ENCODE data around the gene TMPRSS11E.
"Not testable (repeated sequence)": the region's sequence is repeated elsewhere in the genome, so short reads cannot be mapped to it uniquely, and the experiment has no call there.

TMPRSS11E gene

DNA sequence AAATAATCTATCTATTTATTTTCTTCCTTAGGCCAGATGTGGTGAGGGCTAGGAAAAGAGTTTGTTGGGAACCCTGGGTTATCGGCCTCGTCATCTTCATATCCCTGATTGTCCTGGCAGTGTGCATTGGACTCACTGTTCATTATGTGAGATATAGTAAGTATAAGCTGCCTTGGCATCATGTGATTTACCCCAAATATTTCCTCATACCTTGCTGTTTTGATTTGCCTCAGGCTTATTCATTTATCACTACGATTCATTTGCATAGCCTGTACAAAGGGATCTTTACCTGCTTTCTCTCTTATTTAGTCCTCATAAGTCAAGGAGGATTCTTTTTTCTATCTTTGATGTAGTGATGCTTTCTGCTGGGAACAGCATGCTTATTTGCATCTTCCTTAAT, 14.5 kb downstream of the TMPRSS11E start:
- DNase-seq (ENCODE audit: low read depth), result no peak

GRCh38 chr4:68462691-68463090, 15.4 kb downstream of the TMPRSS11E start:
- no peak for DNase-seq (ENCODE audit: low read depth)

DNA sequence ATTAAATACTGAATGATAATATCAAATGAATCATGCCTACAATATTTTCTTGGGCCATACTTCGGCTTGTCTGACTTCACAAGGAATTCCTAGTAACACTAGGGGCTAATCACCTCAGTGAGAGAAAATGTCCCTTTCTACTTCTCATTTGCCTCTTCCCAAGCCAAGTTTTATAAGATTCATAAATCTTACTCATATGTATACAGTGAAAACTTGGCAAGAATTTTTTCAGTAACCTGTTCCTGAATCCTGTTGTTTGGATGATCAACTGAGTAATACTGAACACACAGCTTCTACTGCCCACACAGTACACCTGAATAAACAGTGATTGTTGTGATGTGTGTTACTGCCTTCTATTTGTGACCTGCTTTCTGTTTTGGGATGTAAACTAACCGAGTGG, 16.5 kb downstream of the TMPRSS11E start:
- DNase-seq (ENCODE audit: low read depth), result no peak

DNA sequence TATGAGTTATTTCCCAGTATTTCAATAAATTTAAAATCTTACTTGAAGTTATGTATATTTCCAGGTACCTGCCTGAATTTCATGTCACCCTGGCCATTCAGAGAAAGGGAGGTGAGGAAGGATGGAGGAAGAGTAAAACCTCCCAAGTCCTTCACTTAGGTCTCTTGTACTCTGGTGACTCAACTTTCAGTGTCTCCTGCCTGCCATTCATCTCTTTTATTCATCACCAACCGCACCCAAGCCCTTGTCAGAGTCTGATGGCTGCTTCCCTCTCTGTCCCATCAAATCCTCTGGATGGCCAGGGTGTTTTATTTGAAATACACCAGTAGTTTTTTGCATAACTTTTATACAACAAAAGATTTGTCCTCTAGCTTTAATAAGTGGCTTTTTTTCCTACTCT, 17.8 kb downstream of the TMPRSS11E start:
- no peak for DNase-seq (ENCODE audit: low read depth)

GRCh38 chr4:68466185-68466584, 18.9 kb downstream of the TMPRSS11E start:
- no peak for DNase-seq (ENCODE audit: low read depth)

- DNase-seq (ENCODE audit: low read depth), result no peak
Measured at GRCh38 chr4:68466751-68467150, 19.5 kb downstream of the TMPRSS11E start.

GRCh38 chr4:68469482-68469881, 22.2 kb downstream of the TMPRSS11E start:
- no peak for DNase-seq (ENCODE audit: low read depth)

DNA sequence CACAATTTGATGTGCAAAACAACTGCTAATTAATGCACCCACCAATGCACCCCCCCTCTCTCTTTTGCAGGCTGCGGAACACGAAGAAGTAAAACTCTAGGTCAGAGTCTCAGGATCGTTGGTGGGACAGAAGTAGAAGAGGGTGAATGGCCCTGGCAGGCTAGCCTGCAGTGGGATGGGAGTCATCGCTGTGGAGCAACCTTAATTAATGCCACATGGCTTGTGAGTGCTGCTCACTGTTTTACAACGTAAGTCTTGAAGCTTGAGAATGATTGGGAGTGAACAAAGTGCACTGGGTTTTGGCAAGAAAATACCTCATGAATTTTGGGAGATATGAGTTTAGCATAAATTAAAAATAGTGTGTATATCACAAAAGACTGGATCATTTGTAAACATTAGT, 28.9 kb downstream of the TMPRSS11E start:
- DNase-seq (ENCODE audit: low read depth), result no peak

DNA sequence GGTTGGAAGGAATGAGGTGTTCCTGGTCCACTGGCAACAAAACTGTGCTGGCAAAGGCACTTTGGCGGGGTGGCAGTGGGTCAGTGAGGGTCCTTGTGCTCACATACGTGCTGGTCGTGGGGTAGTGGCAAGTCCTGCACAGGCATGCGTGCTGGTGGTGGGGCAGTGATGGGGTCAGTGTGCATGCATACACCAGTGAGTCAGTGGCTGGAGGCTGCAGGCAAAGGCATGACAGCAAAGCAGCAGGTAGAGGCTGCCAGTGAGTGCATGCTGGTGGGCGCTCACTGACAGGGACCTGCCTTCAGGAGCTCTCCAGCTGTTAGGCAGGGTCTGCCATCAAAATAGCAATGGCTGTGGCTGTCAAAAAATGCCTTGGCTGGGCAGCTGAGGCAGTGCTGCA, 42.1 kb downstream of the TMPRSS11E start:
- no peak for DNase-seq (ENCODE audit: low read depth)

DNA sequence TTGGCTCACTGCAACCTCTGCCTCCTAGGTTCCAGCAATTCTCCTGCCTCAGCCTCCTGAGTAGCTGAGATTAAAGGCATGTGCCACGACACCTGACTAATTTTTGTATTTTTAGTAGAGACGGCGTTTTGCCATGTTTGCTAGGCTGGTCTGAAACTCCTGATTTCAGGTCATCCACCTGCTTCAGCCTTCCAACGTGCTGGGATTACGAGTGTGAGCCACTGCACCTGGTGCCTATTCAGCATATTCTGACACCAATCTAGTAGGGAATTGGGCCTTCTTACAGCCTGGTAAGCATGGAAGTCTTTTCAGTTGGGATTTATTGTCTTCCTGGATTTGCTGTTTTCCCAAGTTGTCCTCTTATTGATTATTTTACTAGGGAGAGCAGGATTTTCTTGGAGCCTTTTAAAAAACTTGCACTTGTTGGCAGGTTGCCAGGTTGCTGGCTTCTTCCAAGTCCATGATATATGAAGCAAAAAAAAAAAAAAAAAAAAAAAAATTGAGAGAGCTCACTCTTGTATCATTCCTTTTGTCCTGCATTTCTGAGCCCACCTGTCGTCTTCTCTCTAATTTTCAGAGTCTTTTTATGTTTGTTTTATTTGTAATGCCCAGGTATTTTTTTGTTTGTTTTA, 43.7 kb downstream of the TMPRSS11E start:
- DNase-seq (ENCODE audit: low read depth), result no peak

- no peak for DNase-seq (ENCODE audit: low read depth)
Measured at GRCh38 chr4:68494688-68495087, 47.4 kb downstream of the TMPRSS11E start.

DNA sequence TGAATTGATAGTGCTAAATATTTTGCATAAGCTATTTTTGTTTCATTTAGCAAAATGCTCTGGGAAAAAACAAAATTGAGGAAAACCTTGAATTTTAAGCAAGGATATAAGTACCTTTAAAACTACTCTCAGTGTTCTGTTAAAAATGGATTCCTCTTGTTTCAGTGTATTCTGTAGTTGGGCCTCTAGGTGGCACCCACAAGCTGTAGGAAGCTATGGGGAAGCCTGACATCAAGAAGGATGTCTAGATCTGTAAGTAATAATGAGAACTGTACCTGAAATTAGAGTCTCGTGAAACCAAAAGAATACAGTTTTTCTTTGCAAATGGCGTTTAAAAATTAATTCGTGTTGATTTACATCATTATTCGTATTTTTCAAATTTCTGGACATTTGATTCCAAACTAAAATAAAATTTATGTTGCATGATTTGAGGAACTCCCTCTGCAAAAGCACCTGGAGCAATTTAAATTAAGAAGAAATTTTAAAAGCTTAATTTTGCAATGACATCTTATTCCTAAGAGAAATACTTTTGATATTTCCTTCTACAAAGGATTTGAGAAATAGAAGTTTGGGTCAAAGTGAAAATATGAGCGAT, 51.2 kb downstream of the TMPRSS11E start:
- DNase-seq (ENCODE audit: low read depth), result peak; percentile 35

GRCh38 chr4:68499021-68499420, 51.8 kb downstream of the TMPRSS11E start:
- DNase-seq (ENCODE audit: low read depth), result no peak

GRCh38 chr4:68503462-68503861, 56.2 kb downstream of the TMPRSS11E start:
- DNase-seq (ENCODE audit: low read depth), result not testable (repeated sequence)

DNA sequence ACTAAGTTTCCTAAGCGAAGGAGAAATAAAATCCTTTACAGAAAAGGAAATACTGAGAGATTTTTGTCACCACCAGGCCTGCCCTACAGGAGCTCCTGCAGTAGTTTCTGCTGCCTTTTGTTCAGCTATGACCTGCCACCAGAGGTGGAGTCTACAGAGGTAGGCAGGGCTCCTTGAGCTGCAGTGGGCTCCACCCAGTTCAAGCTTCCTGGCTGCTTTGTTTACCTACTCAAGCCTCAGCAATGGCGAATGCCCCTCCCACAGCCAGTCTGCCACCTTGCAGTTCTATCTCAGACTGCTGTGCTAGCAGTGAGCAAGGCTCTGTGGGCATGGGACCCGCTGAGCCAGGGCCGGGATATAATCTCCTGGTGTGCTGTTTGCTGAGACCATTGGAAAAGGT, 57.6 kb downstream of the TMPRSS11E start:
- DNase-seq (ENCODE audit: low read depth), result not testable (repeated sequence)

GRCh38 chr4:68505452-68505851, 58.2 kb downstream of the TMPRSS11E start:
- DNase-seq (ENCODE audit: low read depth), result not testable (repeated sequence)

DNA sequence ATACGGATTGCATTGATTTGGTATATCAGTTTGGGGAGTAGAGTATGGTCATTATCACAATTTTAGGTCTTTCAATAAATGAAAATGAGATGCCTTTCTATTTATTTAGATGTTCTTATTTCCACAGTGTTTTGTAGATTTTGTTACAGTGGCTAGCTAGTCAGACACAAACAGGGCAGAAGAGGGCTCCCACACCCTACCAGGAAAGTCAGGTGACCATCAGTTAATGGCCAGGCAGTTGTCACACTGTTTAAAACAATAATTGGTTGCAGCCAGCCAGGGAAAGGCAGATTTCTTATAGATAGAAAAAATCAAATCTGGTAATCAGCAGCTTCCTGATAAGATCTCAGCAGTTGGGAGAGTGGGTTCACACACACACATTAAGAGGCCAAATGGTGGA, 71.6 kb downstream of the TMPRSS11E start:
- DNase-seq (ENCODE audit: low read depth), result no peak

DNA sequence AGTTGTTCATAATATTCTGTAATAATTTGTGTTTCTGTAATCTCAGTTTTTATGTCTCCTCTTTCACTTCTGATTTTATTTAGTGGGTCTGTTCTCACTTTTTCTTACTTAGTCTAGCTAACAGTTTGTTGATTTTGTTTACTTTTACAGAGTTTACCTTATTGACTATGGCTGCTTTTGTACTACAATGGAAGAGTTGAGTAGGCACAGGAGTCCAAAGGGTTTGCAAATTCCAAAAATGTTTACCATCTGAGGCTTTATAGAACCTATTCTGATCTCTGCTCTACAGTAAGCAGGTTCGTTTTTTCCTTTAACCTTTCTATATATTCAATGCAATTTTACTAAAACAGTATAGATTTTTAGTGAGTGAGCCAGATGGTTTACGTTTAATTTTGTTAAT, 73.7 kb downstream of the TMPRSS11E start:
- DNase-seq (ENCODE audit: low read depth), result no peak

DNA sequence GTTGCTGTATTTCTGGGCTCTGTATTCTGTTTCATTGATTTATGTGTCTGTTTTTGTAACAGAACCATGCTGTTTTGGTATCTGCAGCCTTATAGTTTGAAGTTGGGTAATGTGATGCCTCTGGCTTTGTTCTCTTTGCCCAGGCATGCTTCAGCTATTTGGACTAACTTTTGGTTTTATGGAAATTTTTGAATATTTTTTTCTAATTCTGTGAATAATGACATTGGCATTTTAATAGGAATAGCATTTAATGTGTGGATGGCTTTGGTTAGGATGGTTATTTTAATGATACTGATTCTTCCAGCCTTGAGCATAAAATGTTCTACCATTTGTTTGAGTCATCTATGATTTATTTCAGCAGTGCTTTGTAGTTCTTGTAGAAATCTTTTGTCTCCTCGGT, 75.0 kb downstream of the TMPRSS11E start:
- DNase-seq (ENCODE audit: low read depth), result not testable (repeated sequence)

DNA sequence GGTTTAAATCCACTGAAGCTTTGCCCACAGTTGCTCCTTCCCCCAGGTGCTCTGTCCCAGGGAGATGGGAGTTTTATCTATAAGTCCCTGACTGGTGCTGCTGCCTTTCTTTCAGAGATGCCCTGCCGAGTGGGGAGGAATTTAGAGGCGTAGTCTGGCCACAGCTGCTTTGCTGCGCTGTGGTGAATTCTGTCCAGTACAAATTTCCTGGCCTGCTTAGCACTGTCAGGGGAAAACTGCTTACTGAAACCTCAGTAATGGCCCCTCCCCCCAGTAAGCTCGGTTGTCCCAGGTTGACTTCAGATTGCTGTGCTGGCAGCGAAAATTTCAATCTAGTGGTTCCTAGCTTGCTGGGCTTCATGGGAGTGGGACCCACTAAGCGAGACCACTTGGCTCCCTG, 88.7 kb downstream of the TMPRSS11E start:
- DNase-seq (ENCODE audit: low read depth), result no peak

- no peak for DNase-seq (ENCODE audit: low read depth)
Measured at GRCh38 chr4:68536375-68536774, 89.1 kb downstream of the TMPRSS11E start.

DNA sequence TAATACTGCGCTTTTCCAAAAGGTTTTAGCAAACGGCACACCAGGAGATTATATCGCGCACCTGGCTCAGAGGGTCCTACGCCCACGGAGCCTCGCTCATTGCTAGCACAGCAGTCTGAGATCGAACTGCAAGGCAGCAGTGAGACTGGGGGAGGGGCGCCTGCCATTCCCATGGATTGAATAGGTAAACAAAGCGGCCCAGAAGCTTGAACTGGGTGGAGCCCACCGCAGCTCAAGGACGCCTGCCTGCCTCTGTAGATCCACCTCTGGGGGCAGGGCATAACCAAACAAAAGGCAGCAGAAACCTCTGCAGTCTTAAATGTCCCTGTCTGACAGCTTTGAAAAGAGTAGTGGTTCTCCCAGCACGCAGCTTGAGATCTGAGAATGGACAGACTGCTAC, 95.5 kb downstream of the TMPRSS11E start:
- not testable (repeated sequence) for DNase-seq (ENCODE audit: low read depth)

Data from T follicular helper cell (primary cell).